Fibroblast of upper back skin (primary cell): ENCODE results near the gene LMNA.
"Not testable (repeated sequence)": the region's sequence is repeated elsewhere in the genome, so short reads cannot be mapped to it uniquely, and the experiment has no call there.

ENCODE experiments used
- DNase-seq: peaks from one replicate; pipeline ENCODE4 v3.0.0-alpha.2; 2013

Gene LMNA

GRCh38 chr1:156122519-156123355 lies 8.2 kb downstream of the LMNA start:
- DNase-seq, result peak; percentile 93

- peak; percentile 97 for DNase-seq
These were observed 9.1 kb downstream of the LMNA start for GRCh38 chr1:156123356-156124196.

GRCh38 chr1:156124557-156125483 lies 10.3 kb downstream of the LMNA start:
- no peak for DNase-seq

- DNase-seq, result not testable (repeated sequence)
These were observed 11.0 kb downstream of the LMNA start for GRCh38 chr1:156125544-156125943.

GRCh38 chr1:156126043-156126629 lies 11.6 kb downstream of the LMNA start:
- DNase-seq, result peak; percentile 98

- peak; percentile 94 for DNase-seq
These were observed 12.4 kb downstream of the LMNA start for GRCh38 chr1:156126630-156127534.

GRCh38 chr1:156128308-156128653 lies 13.8 kb downstream of the LMNA start:
- no peak for DNase-seq

GRCh38 chr1:156128654-156129597 lies 14.4 kb downstream of the LMNA start:
- peak; percentile 92 for DNase-seq

- peak; percentile 99 for DNase-seq
These were observed 15.4 kb downstream of the LMNA start for GRCh38 chr1:156129687-156130577.

GRCh38 chr1:156130578-156130942 lies 16.0 kb downstream of the LMNA start:
- DNase-seq, result no peak

- DNase-seq, result no peak
These were observed 20.4 kb downstream of the LMNA start for GRCh38 chr1:156134716-156135435.

GRCh38 chr1:156135930-156136871 lies 21.7 kb downstream of the LMNA start:
- no peak for DNase-seq

GRCh38 chr1:156136970-156137483 lies 22.5 kb downstream of the LMNA start:
- no peak for DNase-seq

- DNase-seq, result no peak
These were observed 24.0 kb downstream of the LMNA start for GRCh38 chr1:156138458-156138867.

- no peak for DNase-seq
These were observed 26.6 kb downstream of the LMNA start for GRCh38 chr1:156140879-156141707.
